CD14-positive monocyte (primary cell): ENCODE data around the gene NUDT22. TPM values are rescaled to one million over a fixed set of nuclear protein-coding genes. Genes with fewer than 3 reads are reported as not detected.
A peak's percentile ranks its signal among the peaks of the same experiment; 100 is the strongest.

Experiments
- DNase-seq, 3 donors: peaks; one replicate each; pipeline ENCODE4 v3.0.0-alpha.2; 2011 to 2022
- H2AFZ ChIP-seq: 2 replicates; pipeline ENCODE4 v1.6.0; 2012; ENCODE audit warnings: mild to moderate bottlenecking, low read depth, low read length, inconsistent platforms; ENCODE audit not compliant: insufficient read depth, poor library complexity, severe bottlenecking
- H3K27ac ChIP-seq, 2 donors: 1 replicate in 1 of 2; 2 replicates in 1 of 2; pipeline ENCODE4 v1.5.1; 2012 to 2013; ENCODE audit warnings: low read length in 2 of 2, control low read depth in 1 of 2, inconsistent platforms in 1 of 2, low read depth in 1 of 2, mild to moderate bottlenecking in 1 of 2
- H3K27me3 ChIP-seq, 2 donors: one replicate each; pipeline versions ENCODE4 v1.6.0 to v1.6.1; 2011 to 2013; ENCODE audit warnings: low read length in 2 of 2; ENCODE audit not compliant: control insufficient read depth in 2 of 2, insufficient read depth in 2 of 2
- H3K36me3 ChIP-seq, 2 donors: replicated peaks in 1 of 2; 1 replicate in 1 of 2; 2 replicates in 1 of 2; pipeline versions ENCODE4 v1.5.1 to v1.6.1; 2012 to 2013; ENCODE audit warnings: low read length in 2 of 2, control low read depth in 1 of 2, inconsistent platforms in 1 of 2, mild to moderate bottlenecking in 1 of 2; ENCODE audit not compliant: insufficient read depth in 2 of 2, control insufficient read depth in 1 of 2
- H3K4me1 ChIP-seq, 2 donors: 1 replicate in 1 of 2; 2 replicates in 1 of 2; pipeline versions ENCODE4 v1.5.1 to v1.6.1; 2012 to 2013; ENCODE audit warnings: low read length in 2 of 2, control low read depth in 1 of 2, inconsistent platforms in 1 of 2, mild to moderate bottlenecking in 1 of 2, moderate library complexity in 1 of 2; ENCODE audit not compliant: insufficient read depth in 2 of 2, control insufficient read depth in 1 of 2
- H3K4me2 ChIP-seq: replicated peaks from 2 replicates; pipeline ENCODE3; 2012; ENCODE audit warnings: low read length, moderate library complexity, mild to moderate bottlenecking; ENCODE audit not compliant: poor library complexity, severe bottlenecking; ENCODE audit errors: extremely low read depth
- H3K4me3 ChIP-seq, 3 experiments: fragments of 200-600 bp in 1 of 3; sonication (generic) in 1 of 3; replicated peaks in 1 of 3; 1 replicate in 2 of 3; 2 replicates in 1 of 3; pipeline ENCODE4 v1.5.1; 2011 to 2013; ENCODE audit warnings: low read length in 3 of 3, mild to moderate bottlenecking in 3 of 3, control low read depth in 2 of 3, low read depth in 2 of 3, inconsistent platforms in 1 of 3, moderate library complexity in 1 of 3
- H3K79me2 ChIP-seq: 2 replicates; pipeline ENCODE4 v1.6.0; 2012; ENCODE audit warnings: mild to moderate bottlenecking, control low read depth, inconsistent platforms, low read length, moderate library complexity; ENCODE audit not compliant: insufficient read depth
- H3K9ac ChIP-seq: 2 replicates; pipeline ENCODE4 v1.6.0; 2017; ENCODE audit warnings: low read length, mild to moderate bottlenecking; ENCODE audit not compliant: insufficient read depth, poor library complexity, severe bottlenecking
- H3K9me3 ChIP-seq, 2 donors: replicated peaks in 1 of 2; 1 replicate in 1 of 2; 2 replicates in 1 of 2; pipeline versions ENCODE4 v1.5.1 to v1.6.1; 2012 to 2013; ENCODE audit warnings: low read length in 2 of 2, control low read depth in 1 of 2; ENCODE audit not compliant: control insufficient read depth in 1 of 2, insufficient read depth in 1 of 2
- H4K20me1 ChIP-seq: 2 replicates; pipeline ENCODE4 v1.6.0; 2012; ENCODE audit warnings: mild to moderate bottlenecking, low read length, control low read depth, moderate library complexity; ENCODE audit not compliant: insufficient read depth
- H3K27ac Mint-ChIP-seq, 7 donors: one replicate each; pipeline ENCODE4 v1.8.0; 2020; ENCODE audit warnings: mild to moderate bottlenecking in 7 of 7, mixed read lengths in 7 of 7, moderate library complexity in 6 of 7, inconsistent platforms in 2 of 7
- H3K27me3 Mint-ChIP-seq, 3 donors: one replicate each; pipeline ENCODE4 v1.8.0; 2021 to 2022; ENCODE audit warnings: low read depth in 3 of 3, mild to moderate bottlenecking in 3 of 3, mixed read lengths in 3 of 3, moderate library complexity in 3 of 3, inconsistent platforms in 1 of 3
- H3K36me3 Mint-ChIP-seq, 2 donors: one replicate each; pipeline ENCODE4 v1.8.0; 2020; ENCODE audit warnings: mixed read lengths in 2 of 2, inconsistent platforms in 1 of 2, mild to moderate bottlenecking in 1 of 2
- H3K4me1 Mint-ChIP-seq: one replicate; pipeline ENCODE4 v1.8.0; 2020; ENCODE audit warnings: mild to moderate bottlenecking, mixed read lengths
- H3K4me3 Mint-ChIP-seq, 2 donors: one replicate each; pipeline ENCODE4 v1.8.0; 2020; ENCODE audit warnings: mild to moderate bottlenecking in 2 of 2, mixed read lengths in 2 of 2, moderate library complexity in 1 of 2
- H3K9me3 Mint-ChIP-seq, 7 donors: one replicate each; pipeline ENCODE4 v1.8.0; 2020 to 2022; ENCODE audit warnings: mixed read lengths in 7 of 7, mild to moderate bottlenecking in 6 of 7, moderate library complexity in 6 of 7, inconsistent platforms in 2 of 7
- CTCF ChIP-seq: fragments of 200-600 bp; IDR thresholded peaks from one replicate; pipeline ENCODE4 v1.8.0; 2022; ENCODE audit warnings: antibody characterized with exemption, mild to moderate bottlenecking
- WGBS: methylation state at CpG from one replicate; pipeline ENCODE4 v1.1.5; 2013; ENCODE audit warnings: missing lambda C conversion rate; ENCODE audit not compliant: insufficient coverage; 5-methylcytosine and 5-hydroxymethylcytosine counted together
- intact Hi-C, 2 donors: fragments of 100-400 bp; cut with micrococcal nuclease; formaldehyde crosslinking; loops; one replicate each; pipeline versions ENCODE4 v1.15.0 to v1.15.1; 2023
- polyA plus RNA-seq, 3 donors: library from polyadenylated mRNA; depleted of rRNA in 1 of 3; unstranded in 2 of 3; stranded (reverse) in 1 of 3; fragments of 300-500 nt in 2 of 3; fragments of >200 nt in 1 of 3; fragmentation: Illumina TruSeq in 2 of 3; gene quantifications; 1 replicate in 2 of 3; 2 replicates in 1 of 3; pipeline ENCODE4 v1.2.3, GENCODE V29; 2012 to 2021

The NUDT22 gene
- polyA plus RNA-seq, 3 donors: 47.9 to 86.1 (median 56.1) TPM

GRCh38 chr11:64220798-64221197, 5.3 kb upstream of the NUDT22 start:
- no peaks in the 10 kb centered on the region for H3K27me3 ChIP-seq
- Mint-ChIP-seq H3K27me3 (no peaks in the 10 kb centered on the region), H3K4me1 (peaks cover 16% of the 10 kb centered on the region), H3K4me3 (no peak overlapping the region), H3K36me3 (peaks cover 61 to 78% of the 10 kb centered on the region in 2 donors), H3K27ac (no peak overlapping the region), H3K9me3 (peaks cover 0 to 2% (median 0%) of the 10 kb centered on the region in 7 donors)
- intact Hi-C loops: no loop called here
- peaks cover 70 to 78% of the 10 kb centered on the region in 2 donors for H3K36me3 ChIP-seq
- H4K20me1 ChIP-seq: peaks cover 87% of the 10 kb centered on the region
- no peak overlapping the region for H3K4me3 ChIP-seq
- peaks cover 13 to 19% of the 10 kb centered on the region in 2 donors for H3K4me1 ChIP-seq
- no peak overlapping the region for H2AFZ ChIP-seq
- H3K9me3 ChIP-seq: no peaks in the 10 kb centered on the region
- peak in 1 of 3 donors; percentile 2 for DNase-seq
- H3K27ac ChIP-seq: no peak overlapping the region
- 95% methylated on average over 12 of the region's 14 CpGs for WGBS
- H3K9ac ChIP-seq: no peak overlapping the region
- no peak overlapping the region for H3K4me2 ChIP-seq
- H3K79me2 ChIP-seq: peaks cover 30% of the 10 kb centered on the region
- TF ChIP-seq CTCF: no peak

DNA sequence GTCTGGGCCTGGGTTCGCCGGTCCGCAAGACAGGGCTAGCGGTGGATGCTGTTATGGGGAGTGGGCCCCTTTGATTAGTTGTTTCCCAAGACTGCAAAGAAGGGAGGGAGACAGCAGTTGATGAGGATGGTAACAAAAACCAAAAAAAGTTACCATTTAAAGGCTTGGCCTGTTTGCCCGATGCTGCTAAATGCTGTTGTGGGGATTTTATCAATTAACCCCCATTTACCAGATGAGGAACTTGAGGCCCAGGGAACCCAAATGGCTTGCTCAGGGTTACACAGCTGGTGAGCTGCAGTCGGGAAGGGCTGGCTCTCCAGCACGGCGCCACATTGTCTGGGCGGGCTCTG, 3.4 kb upstream of the NUDT22 start:
- peak overlapping the region in 1 of 2 donors; percentile 45 for H3K27ac ChIP-seq
- intact Hi-C loops: no loop called here
- H3K36me3 ChIP-seq: peaks cover 58 to 63% of the 10 kb centered on the region in 2 donors
- Mint-ChIP-seq H3K27me3 (no peaks in the 10 kb centered on the region), H3K4me3 (no peak overlapping the region), H3K36me3 (peaks cover 48 to 63% of the 10 kb centered on the region in 2 donors), H3K9me3 (peaks cover 0 to 2% (median 0%) of the 10 kb centered on the region in 7 donors), H3K27ac (peak overlapping the region in 3 of 7 donors; percentile 16 to 41 (median 23)), H3K4me1 (peaks cover 25% of the 10 kb centered on the region)
- H3K9ac ChIP-seq: no peak overlapping the region
- no peaks in the 10 kb centered on the region for H3K9me3 ChIP-seq
- H3K4me2 ChIP-seq: no peak overlapping the region
- H3K4me1 ChIP-seq: peaks cover 27 to 37% of the 10 kb centered on the region in 2 donors
- no peak overlapping the region for H2AFZ ChIP-seq
- peaks cover 39% of the 10 kb centered on the region for H3K79me2 ChIP-seq
- DNase-seq: no peak
- peaks cover 71% of the 10 kb centered on the region for H4K20me1 ChIP-seq
- H3K27me3 ChIP-seq: no peaks in the 10 kb centered on the region
- no peak for TF ChIP-seq CTCF
- H3K4me3 ChIP-seq: no peak overlapping the region
- WGBS: 79% methylated on average over 5 of the region's 9 CpGs
